GM12891 (cell line): ENCODE results near the gene SPANXN2.

Experiments
- POLR2A ChIP-seq: IDR thresholded peaks from 2 replicates; pipeline ENCODE4 v1.6.1; 2011; ENCODE audit warnings: low read depth, low read length, control low read depth
- POLR2AphosphoS5 ChIP-seq: IDR thresholded peaks from 2 replicates; pipeline ENCODE4 v1.6.1; 2011; ENCODE audit warnings: low read depth, low read length, control low read depth

DNA sequence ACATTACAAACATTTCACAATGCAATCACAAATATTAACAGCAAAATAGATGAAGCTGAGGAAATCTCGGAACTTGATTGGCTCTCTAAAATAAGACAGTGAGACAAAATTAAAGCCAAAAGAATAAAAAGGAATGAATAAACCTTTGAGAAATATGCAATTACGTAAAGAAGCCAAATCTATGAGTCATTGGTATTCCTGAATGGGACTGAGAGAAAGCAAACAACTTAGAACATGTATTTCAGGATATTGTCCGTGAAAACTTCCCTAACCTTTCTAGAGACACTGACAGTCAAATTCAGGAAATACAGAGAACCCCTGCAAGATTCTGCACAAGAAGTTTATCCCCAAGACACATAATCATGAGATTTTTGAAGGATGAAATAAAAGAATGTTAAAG is 48.4 kb upstream of the SPANXN2 start:
- no peak for TF ChIP-seq POLR2A
- TF ChIP-seq POLR2AphosphoS5, result no peak
